Type B pancreatic cell (in vitro differentiated cells): ENCODE data around the gene HIKESHI. TPM values are rescaled to one million over a fixed set of nuclear protein-coding genes. Genes with fewer than 3 reads are reported as not detected.
A peak's percentile ranks its signal among the peaks of the same experiment; 100 is the strongest.

Experiments
- DNase-seq: peaks from one replicate; pipeline ENCODE4 v3.0.0; 2021; ENCODE audit warnings: mixed read lengths; ENCODE audit not compliant: unreplicated experiment; ENCODE audit errors: extremely low spot score
- H3K27ac Mint-ChIP-seq: 2 replicates; pipeline ENCODE4 v1.8.0; 2021; ENCODE audit warnings: mild to moderate bottlenecking, mixed read lengths
- H3K27me3 Mint-ChIP-seq: 2 replicates; pipeline ENCODE4 v1.8.0; 2021; ENCODE audit warnings: mixed read lengths
- H3K36me3 Mint-ChIP-seq: 2 replicates; pipeline ENCODE4 v1.8.0; 2021; ENCODE audit warnings: mixed read lengths
- H3K4me1 Mint-ChIP-seq: one replicate; pipeline ENCODE4 v1.8.0; 2021; ENCODE audit warnings: mixed read lengths; ENCODE audit not compliant: unreplicated experiment
- H3K4me3 Mint-ChIP-seq: 2 replicates; pipeline ENCODE4 v1.8.0; 2021; ENCODE audit warnings: mild to moderate bottlenecking, mixed read lengths
- H3K9me3 Mint-ChIP-seq: 2 replicates; pipeline ENCODE4 v1.8.0; 2021; ENCODE audit warnings: mixed read lengths
- CTCF ChIP-seq: fragments of 200-600 bp; sonication (generic); conservative IDR thresholded peaks from 2 replicates; pipeline ENCODE4 v1.5.0; 2021; ENCODE audit warnings: antibody characterized with exemption, mild to moderate bottlenecking
- total RNA-seq: library from RNA; stranded (reverse); gene quantifications from 2 replicates; pipeline ENCODE4 v1.2.1, GENCODE V29; 2021; ENCODE audit warnings: low replicate concordance

Gene HIKESHI
- total RNA-seq, 1 donor from 2014 or later = 40.4 TPM

- no peaks in the 10 kb centered on the region for H3K27me3 Mint-ChIP-seq
- peaks cover 55% of the 10 kb centered on the region for H3K36me3 Mint-ChIP-seq
- no peaks in the 10 kb centered on the region for H3K9me3 Mint-ChIP-seq
- no peak overlapping the region for H3K4me3 Mint-ChIP-seq
- no peak for TF ChIP-seq CTCF
- peak overlapping the region; percentile 30 for H3K27ac Mint-ChIP-seq
- no peaks in the 10 kb centered on the region for H3K4me1 Mint-ChIP-seq
- no peak for DNase-seq
Observed at GRCh38 chr11:86274999-86275398, 27.0 kb upstream of the HIKESHI start.

- Mint-ChIP-seq H3K36me3 (peaks cover 53% of the 10 kb centered on the region), H3K27me3 (no peaks in the 10 kb centered on the region), H3K4me1 (no peaks in the 10 kb centered on the region), H3K9me3 (no peaks in the 10 kb centered on the region), H3K4me3 (no peak overlapping the region), H3K27ac (no peak overlapping the region)
- no peak for DNase-seq
- peak; percentile 16 for TF ChIP-seq CTCF
Observed at GRCh38 chr11:86275493-86276370, 26.3 kb upstream of the HIKESHI start.

- Mint-ChIP-seq H3K4me3 (no peak overlapping the region), H3K27ac (no peak overlapping the region), H3K9me3 (no peaks in the 10 kb centered on the region), H3K4me1 (no peaks in the 10 kb centered on the region), H3K36me3 (peaks cover 45% of the 10 kb centered on the region), H3K27me3 (no peaks in the 10 kb centered on the region)
- DNase-seq = no peak
- TF ChIP-seq CTCF = no peak
Observed at GRCh38 chr11:86277741-86278140, 24.3 kb upstream of the HIKESHI start.

GRCh38 chr11:86278226-86278625 is 23.8 kb upstream of the HIKESHI start:
- TF ChIP-seq CTCF = no peak
- peaks cover 46% of the 10 kb centered on the region for H3K36me3 Mint-ChIP-seq
- peak overlapping the region; percentile 22 for H3K27ac Mint-ChIP-seq
- H3K4me1 Mint-ChIP-seq = no peaks in the 10 kb centered on the region
- no peak overlapping the region for H3K4me3 Mint-ChIP-seq
- H3K9me3 Mint-ChIP-seq = no peaks in the 10 kb centered on the region
- no peaks in the 10 kb centered on the region for H3K27me3 Mint-ChIP-seq
- no peak for DNase-seq

- Mint-ChIP-seq H3K4me3 (no peak overlapping the region), H3K9me3 (no peaks in the 10 kb centered on the region), H3K4me1 (no peaks in the 10 kb centered on the region), H3K36me3 (peaks cover 40% of the 10 kb centered on the region), H3K27me3 (no peaks in the 10 kb centered on the region), H3K27ac (no peak overlapping the region)
- no peak for TF ChIP-seq CTCF
- DNase-seq = no peak
Observed at GRCh38 chr11:86279747-86280146, 22.3 kb upstream of the HIKESHI start.
